ENCODE measurements around the gene NOS2.

DNA sequence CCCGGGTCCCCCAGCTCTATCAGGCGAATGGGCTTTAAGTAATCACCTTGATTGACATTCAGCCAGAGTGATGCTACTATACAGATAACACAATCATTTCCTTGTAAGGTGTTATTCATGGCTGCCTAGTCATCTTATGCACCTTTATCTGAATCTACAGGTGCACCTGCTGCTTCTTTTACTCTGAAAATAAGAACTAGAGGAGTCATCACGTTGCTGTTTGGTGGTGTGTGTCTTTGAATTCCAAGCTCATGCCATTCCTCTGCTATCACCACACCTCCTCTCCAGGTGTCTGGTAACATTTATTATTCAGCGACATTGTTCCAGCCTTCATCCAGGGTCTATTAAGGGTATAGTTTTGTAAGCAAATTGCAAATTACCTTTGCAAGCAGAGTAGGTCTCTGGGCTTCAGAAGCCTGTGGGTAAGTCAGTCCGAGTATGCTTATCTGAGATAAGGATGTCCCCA, 51.9 kb downstream of the NOS2 start:
- TF ChIP-seq, protein P1, sequence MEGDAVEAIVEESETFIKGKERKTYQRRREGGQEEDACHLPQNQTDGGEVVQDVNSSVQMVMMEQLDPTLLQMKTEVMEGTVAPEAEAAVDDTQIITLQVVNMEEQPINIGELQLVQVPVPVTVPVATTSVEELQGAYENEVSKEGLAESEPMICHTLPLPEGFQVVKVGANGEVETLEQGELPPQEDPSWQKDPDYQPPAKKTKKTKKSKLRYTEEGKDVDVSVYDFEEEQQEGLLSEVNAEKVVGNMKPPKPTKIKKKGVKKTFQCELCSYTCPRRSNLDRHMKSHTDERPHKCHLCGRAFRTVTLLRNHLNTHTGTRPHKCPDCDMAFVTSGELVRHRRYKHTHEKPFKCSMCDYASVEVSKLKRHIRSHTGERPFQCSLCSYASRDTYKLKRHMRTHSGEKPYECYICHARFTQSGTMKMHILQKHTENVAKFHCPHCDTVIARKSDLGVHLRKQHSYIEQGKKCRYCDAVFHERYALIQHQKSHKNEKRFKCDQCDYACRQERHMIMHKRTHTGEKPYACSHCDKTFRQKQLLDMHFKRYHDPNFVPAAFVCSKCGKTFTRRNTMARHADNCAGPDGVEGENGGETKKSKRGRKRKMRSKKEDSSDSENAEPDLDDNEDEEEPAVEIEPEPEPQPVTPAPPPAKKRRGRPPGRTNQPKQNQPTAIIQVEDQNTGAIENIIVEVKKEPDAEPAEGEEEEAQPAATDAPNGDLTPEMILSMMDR (IDR thresholded peaks at IDR 0.05; ENCODE audit: low read depth, low read length, poor library complexity, severe bottlenecking): no peak
- TF ChIP-seq EZH2phosphoT487 (IDR thresholded peaks at IDR 0.05; ENCODE audit: borderline replicate concordance, low read length): no peak
